Activated CD4-positive, alpha-beta T cell treated with anti-CD3 and anti-CD28 coated beads, Interleukin-2, amount 50 U/mL, for 48 hours (primary cell): ENCODE measurements around the gene ELP4.
"Not testable (repeated sequence)": the region's sequence is repeated elsewhere in the genome, so short reads cannot be mapped to it uniquely, and the experiment has no call there.

Experiments
- DNase-seq, 2 experiments: peaks; one replicate each; pipeline ENCODE4 v3.0.0-alpha.2; 2020

The ELP4 gene

DNA sequence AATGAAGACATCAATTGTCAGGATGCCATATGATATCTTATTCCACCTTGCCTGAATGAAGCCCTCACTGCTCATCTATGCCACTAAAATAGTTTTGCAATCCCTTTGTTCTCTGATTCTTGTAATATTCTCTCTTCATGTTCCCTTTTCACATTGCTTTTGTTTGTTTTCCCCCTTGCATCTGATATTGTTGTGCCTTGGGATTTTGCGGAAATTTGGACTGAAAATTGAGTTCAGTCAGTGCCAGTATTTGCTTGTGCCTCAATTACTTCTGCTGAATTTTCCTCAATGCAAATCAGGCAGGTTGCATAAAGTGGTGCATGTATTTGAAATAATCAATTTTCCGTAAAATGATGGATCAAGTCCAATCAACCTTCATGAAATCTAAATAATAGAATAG lies 203.3 kb downstream of the ELP4 start:
- DNase-seq = no peak

- DNase-seq = no peak
Measured at GRCh38 chr11:31714840-31715239, 205.3 kb downstream of the ELP4 start.

DNA sequence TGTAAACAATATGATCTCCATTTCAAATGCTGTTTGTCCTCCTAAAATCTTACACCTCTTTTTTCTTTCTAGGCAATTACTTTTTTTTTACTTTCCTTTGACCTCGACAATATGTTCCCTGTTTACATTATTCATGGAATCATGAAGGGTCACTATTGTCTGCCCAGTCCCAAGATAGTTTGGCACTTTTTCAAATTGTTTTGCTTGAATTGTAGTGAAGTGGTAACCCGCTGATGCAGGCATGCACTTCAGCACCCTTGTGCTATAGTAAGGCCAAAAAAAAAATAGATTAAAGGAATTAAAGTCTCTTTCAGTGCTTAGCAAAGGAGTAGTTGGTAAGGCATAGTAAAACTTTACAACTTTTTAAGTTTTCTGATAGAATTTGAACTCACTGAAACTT lies 210.7 kb downstream of the ELP4 start:
- DNase-seq = no peak

- DNase-seq = no peak
Measured at GRCh38 chr11:31720671-31721365, 211.3 kb downstream of the ELP4 start.

DNA sequence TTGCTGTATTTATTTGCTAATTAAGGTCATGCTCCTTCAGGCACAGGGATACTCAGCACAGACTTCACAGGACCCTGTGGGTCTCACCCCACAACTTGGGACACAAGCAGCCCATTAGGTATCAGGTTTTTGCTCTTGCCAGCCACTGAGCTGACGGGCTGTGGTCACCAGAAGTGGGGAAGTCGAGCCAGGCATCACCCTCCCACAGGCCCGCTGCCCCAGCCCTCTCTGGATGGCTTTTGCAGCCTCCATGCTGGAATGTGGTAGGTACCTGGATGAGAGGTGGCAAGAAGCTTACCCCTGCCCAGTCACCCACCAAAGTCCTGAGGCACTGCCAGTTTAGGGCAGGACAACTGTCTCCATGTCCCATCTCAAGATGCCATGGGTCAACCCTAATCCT lies 213.2 kb downstream of the ELP4 start:
- no peak for DNase-seq

DNA sequence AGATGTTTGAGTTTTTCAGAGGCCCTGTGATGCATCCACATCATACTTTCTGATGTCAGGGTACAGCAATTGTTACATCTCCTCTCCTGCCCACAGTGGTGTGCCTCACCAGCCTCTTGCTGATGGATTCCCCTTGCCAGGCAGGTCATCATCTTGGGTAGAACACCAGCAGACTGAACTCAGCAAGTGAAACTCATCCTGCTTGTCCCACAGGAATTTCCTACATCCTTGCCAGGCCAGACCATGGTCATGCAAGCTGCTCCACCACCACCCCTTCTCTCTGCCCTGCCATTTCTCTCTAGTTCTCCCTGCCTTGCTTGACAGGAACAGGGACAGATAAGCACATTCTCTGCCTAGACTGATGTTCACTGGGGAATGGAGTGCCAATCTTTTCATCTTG lies 215.6 kb downstream of the ELP4 start:
- no peak for DNase-seq

- no peak for DNase-seq
Measured at GRCh38 chr11:31728432-31728831, 218.9 kb downstream of the ELP4 start.

GRCh38 chr11:31740131-31740530 lies 230.6 kb downstream of the ELP4 start:
- DNase-seq = no peak

DNA sequence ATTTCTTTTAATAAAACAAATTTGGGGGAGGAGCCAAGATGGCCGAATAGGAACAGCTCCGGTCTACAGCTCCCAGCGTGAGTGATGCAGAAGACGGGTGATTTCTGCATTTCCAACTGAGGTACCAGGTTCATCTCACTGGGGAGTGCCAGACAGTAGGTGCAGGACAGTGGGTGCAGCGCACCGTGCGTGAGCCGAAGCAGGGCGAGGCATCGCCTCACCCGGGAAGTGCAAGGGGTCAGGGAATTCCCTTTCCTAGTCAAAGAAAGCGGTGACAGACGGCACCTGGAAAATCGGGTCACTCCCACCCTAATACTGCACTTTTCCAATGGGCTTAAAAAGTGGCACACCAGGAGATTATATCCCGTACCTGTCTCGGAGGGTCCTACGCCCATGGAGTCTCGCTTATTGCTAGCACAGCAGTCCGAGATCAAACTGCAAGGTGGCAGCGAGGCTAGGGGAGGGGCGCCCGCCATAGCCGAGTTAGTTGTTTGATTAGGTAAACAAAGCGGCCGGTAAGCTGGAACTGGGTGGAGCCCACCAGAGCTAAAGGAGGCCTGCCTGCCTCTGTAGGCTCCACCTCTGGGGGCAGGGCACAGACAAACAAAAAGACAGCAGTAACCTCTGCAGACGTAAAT lies 231.3 kb downstream of the ELP4 start:
- not testable (repeated sequence) for DNase-seq

- DNase-seq = no peak
Measured at GRCh38 chr11:31747581-31747980, 238.0 kb downstream of the ELP4 start.

- no peak for DNase-seq
Measured at GRCh38 chr11:31757260-31757835, 247.8 kb downstream of the ELP4 start.

DNA sequence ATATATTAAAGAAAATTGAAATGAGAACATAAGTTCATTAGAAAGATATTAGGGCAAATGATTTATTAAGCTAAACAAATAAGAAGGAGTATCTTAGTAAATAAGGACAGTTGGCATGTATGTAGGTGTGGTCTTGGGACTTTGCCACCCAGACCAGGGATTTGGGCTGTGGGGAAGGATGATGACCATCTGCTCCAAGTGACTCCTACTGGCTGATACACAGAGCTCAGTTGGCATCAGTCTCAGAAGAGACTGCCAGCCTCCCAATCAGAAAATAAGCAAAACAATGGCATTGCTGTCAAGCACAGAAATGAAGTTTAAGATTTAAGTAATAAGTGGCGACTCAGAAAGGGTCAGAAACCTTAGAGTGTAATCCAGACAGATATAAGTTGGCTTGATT lies 252.1 kb downstream of the ELP4 start:
- no peak for DNase-seq

- no peak for DNase-seq
Measured at GRCh38 chr11:31763296-31763695, 253.7 kb downstream of the ELP4 start.

- no peak for DNase-seq
Measured at GRCh38 chr11:31764261-31764660, 254.7 kb downstream of the ELP4 start.

DNA sequence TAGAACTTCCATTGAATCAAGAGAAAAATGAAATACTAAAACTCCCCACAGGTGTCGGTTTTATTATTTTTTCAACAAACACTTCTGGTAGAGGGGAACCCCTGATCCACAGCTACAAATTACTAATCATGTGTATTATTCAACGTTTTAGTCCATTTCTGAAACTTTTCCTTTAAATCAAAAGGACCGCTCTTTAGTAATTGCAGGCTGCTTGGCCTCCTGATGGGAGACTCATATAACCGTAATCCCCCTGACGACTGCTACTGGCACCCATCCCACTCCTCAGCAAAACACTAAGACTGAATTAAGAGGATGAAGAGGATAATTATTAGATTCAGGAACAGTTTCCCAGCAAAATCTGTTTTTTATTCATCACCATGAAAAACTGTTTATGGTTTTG lies 255.2 kb downstream of the ELP4 start:
- DNase-seq = no peak

GRCh38 chr11:31767066-31767465 lies 257.5 kb downstream of the ELP4 start:
- DNase-seq = no peak

DNA sequence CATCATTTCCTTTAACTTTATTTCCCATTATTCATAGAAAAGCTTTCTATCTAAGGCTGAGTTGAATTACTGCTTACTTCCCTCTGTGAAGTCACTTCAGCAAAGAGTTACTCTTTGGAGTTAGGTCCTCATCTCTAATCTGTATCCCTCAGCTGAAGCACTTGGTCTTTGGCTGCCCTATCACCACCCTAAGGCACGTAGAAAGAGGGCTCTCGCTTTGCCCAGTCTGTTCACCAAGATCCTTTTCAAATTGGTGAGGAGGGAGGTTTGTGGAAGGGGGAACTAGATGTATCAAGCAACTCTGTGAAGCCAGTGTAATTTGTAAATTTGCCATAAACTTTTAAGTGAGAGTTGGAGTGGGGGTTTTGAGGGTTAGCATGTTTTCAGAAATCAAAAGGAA lies 258.1 kb downstream of the ELP4 start:
- no peak for DNase-seq

GRCh38 chr11:31768749-31769640 lies 259.4 kb downstream of the ELP4 start:
- DNase-seq = no peak

DNA sequence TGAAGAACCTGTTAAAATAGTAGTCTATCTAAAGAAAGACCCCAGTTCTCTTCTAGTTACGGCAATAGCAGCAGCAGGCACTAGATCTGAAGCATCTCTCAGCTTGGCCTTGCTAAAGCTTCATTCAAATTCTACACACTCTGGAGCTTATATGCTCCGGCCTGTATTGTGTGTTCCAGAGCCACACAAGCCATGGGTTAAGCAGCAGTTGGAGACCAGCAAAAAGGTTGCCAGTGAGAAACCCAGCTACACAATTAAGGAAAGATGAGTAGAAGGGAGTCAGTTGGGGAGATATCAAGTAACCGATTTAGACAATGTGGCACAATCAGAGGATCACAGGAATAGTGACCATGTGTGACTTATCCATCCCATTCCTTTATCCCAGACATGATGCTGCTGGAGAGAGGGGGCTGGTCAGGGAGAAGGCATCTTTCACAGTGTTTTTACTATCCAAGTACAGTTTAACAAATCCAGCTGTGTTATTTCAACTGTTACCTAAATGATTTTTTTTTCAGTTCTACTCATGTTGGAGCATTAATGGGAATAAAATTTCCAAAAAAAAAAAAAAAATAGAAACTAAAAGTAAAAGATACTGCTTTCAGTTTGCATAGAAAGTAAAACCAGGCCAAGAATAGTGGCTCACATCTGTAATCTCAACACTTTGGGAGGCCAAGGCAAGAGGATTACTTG lies 260.6 kb downstream of the ELP4 start:
- no peak for DNase-seq

DNA sequence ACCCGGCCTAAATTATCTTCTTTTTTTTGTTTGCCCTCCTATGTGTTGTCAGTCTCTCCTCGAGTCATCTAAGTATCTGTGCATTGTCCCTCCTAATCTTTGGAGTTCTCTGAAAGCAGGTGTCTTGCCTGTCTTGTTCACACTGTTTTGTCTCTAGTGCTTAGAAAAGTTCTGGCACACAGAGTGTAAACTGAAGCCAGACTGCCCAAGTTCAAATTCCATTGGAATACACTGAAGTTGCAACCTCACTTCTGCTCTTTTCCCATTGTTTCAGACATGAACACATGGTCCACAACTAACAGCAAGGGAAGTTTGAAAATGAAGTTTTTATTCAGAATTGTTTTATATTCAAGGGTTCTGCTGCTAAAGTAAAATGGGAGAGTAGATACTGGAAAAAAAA lies 262.8 kb downstream of the ELP4 start:
- no peak for DNase-seq

- no peak for DNase-seq
Measured at GRCh38 chr11:31779374-31779791, 269.8 kb downstream of the ELP4 start.

DNA sequence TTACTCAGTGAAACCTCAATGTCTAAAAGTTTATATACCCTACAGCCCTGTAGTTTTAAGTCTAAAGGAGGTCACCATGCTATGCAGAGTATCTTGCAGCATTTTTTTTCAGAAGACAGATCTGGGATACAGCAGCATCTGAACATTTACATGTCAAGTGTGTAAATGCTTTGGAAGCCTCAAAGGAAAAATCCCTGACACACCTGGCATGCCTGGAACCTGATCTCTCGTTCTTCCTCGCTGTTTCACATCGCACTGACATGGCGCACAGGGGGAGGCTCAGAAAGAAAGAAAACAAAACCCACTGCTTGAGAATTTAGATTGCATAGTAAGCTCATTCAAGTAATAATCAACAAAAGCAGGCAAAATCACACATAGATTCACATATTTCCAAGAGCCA lies 270.5 kb downstream of the ELP4 start:
- no peak for DNase-seq

GRCh38 chr11:31780480-31780971 lies 271.0 kb downstream of the ELP4 start:
- no peak for DNase-seq
